ENCODE results near the gene GPR50.

Gene GPR50

GRCh38 chrX:151177141-151178027 is 1.0 kb downstream of the GPR50 start:
- Histone ChIP-seq H3K27me3 (ENCODE audit: low read depth, low read length) (0 out of 2 replicates have a peak, but pooled peaks cover 3% of the 10 kb centered on the region), H3K36me3 (replicated peaks; ENCODE audit: low read depth, low read length) (no peaks in the 10 kb centered on the region), H2AFZ (ENCODE audit: low read depth, low read length) (no peak overlapping the region), H3K4me1 (ENCODE audit: low read length) (no peaks in the 10 kb centered on the region), H3K9me3 (ENCODE audit: insufficient read depth, low read length) (no peaks in the 10 kb centered on the region), H4K20me1 (ENCODE audit: insufficient read depth, low read length) (no peaks in the 10 kb centered on the region), H3K4me3 (ENCODE audit: low read length) (no peak overlapping the region), H3K27ac (ENCODE audit: low read length) (no peak overlapping the region), H3K4me2 (ENCODE audit: low read length) (no peak overlapping the region), H3K79me2 (ENCODE audit: low read length) (no peaks in the 10 kb centered on the region), H3K9ac (ENCODE audit: low read length) (no peak overlapping the region)
- TF ChIP-seq, protein P1, sequence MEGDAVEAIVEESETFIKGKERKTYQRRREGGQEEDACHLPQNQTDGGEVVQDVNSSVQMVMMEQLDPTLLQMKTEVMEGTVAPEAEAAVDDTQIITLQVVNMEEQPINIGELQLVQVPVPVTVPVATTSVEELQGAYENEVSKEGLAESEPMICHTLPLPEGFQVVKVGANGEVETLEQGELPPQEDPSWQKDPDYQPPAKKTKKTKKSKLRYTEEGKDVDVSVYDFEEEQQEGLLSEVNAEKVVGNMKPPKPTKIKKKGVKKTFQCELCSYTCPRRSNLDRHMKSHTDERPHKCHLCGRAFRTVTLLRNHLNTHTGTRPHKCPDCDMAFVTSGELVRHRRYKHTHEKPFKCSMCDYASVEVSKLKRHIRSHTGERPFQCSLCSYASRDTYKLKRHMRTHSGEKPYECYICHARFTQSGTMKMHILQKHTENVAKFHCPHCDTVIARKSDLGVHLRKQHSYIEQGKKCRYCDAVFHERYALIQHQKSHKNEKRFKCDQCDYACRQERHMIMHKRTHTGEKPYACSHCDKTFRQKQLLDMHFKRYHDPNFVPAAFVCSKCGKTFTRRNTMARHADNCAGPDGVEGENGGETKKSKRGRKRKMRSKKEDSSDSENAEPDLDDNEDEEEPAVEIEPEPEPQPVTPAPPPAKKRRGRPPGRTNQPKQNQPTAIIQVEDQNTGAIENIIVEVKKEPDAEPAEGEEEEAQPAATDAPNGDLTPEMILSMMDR (IDR thresholded peaks at IDR 0.05; ENCODE audit: low read depth, low read length), result no peak
- TF ChIP-seq EZH2phosphoT487 (IDR thresholded peaks at IDR 0.05; ENCODE audit: low read depth), result no peak

DNA sequence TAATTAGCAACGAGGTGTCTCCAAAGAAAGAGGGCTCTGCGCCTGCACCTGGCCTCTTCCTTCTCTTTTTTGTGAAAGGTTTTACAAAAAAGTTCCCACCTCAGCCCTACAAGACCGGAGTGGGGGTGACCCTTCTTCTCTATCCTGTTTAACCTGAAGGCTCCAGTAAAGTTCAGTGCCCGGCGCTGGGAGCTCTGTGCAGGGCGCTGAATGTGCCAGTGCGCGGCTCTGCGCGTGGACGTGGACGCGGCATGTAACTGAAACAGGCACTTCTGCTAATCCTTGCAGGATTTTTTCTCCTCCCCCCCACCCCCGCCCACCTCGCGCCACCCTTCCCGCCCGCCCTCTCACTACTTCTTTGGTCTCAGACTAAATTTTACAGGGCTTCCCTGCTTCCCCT is 2.4 kb downstream of the GPR50 start:
- H3K4me2 ChIP-seq (ENCODE audit: low read length), result no peak overlapping the region
- no peak overlapping the region for H3K4me3 ChIP-seq (ENCODE audit: low read length)
- H3K9me3 ChIP-seq (ENCODE audit: insufficient read depth, low read length), result no peaks in the 10 kb centered on the region
- TF ChIP-seq EZH2phosphoT487 (IDR thresholded peaks at IDR 0.05; ENCODE audit: low read depth), result no peak
- TF ChIP-seq, protein P1 (IDR thresholded peaks at IDR 0.05; ENCODE audit: low read depth, low read length), result no peak
- no peaks in the 10 kb centered on the region for H3K4me1 ChIP-seq (ENCODE audit: low read length)
- H3K27me3 ChIP-seq (ENCODE audit: low read depth, low read length), result 0 out of 2 replicates have a peak, but pooled peaks cover 6% of the 10 kb centered on the region
- no peak overlapping the region for H2AFZ ChIP-seq (ENCODE audit: low read depth, low read length)
- no peak overlapping the region for H3K9ac ChIP-seq (ENCODE audit: low read length)
- H3K79me2 ChIP-seq (ENCODE audit: low read length), result no peaks in the 10 kb centered on the region
- no peaks in the 10 kb centered on the region for H4K20me1 ChIP-seq (ENCODE audit: insufficient read depth, low read length)
- no peaks in the 10 kb centered on the region for H3K36me3 ChIP-seq (replicated peaks; ENCODE audit: low read depth, low read length)
- no peak overlapping the region for H3K27ac ChIP-seq (ENCODE audit: low read length)

GRCh38 chrX:151180400-151180799 is 4.0 kb downstream of the GPR50 start:
- H3K36me3 ChIP-seq (replicated peaks; ENCODE audit: low read depth, low read length), result no peaks in the 10 kb centered on the region
- H2AFZ ChIP-seq (ENCODE audit: low read depth, low read length), result no peak overlapping the region
- no peaks in the 10 kb centered on the region for H3K4me1 ChIP-seq (ENCODE audit: low read length)
- H3K79me2 ChIP-seq (ENCODE audit: low read length), result no peaks in the 10 kb centered on the region
- no peak overlapping the region for H3K4me2 ChIP-seq (ENCODE audit: low read length)
- H4K20me1 ChIP-seq (ENCODE audit: insufficient read depth, low read length), result no peaks in the 10 kb centered on the region
- H3K4me3 ChIP-seq (ENCODE audit: low read length), result no peak overlapping the region
- 0 out of 2 replicates have a peak, but pooled peaks cover 6% of the 10 kb centered on the region for H3K27me3 ChIP-seq (ENCODE audit: low read depth, low read length)
- no peak overlapping the region for H3K9ac ChIP-seq (ENCODE audit: low read length)
- H3K9me3 ChIP-seq (ENCODE audit: insufficient read depth, low read length), result no peaks in the 10 kb centered on the region
- no peak overlapping the region for H3K27ac ChIP-seq (ENCODE audit: low read length)
- no peak for TF ChIP-seq EZH2phosphoT487 (IDR thresholded peaks at IDR 0.05; ENCODE audit: low read depth)
- TF ChIP-seq, protein P1 (IDR thresholded peaks at IDR 0.05; ENCODE audit: low read depth, low read length), result no peak

DNA sequence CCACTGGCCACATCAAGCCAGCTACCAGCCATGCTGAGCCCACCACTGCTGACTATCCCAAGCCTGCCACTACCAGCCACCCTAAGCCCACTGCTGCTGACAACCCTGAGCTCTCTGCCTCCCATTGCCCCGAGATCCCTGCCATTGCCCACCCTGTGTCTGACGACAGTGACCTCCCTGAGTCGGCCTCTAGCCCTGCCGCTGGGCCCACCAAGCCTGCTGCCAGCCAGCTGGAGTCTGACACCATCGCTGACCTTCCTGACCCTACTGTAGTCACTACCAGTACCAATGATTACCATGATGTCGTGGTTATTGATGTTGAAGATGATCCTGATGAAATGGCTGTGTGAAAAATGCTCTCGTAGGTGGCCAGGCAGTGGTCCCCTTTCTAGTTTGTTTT is 4.7 kb downstream of the GPR50 start:
- Histone ChIP-seq H3K4me2 (ENCODE audit: low read length) (no peak overlapping the region), H3K27me3 (ENCODE audit: low read depth, low read length) (0 out of 2 replicates have a peak, but pooled peaks cover 6% of the 10 kb centered on the region), H2AFZ (ENCODE audit: low read depth, low read length) (no peak overlapping the region), H3K36me3 (replicated peaks; ENCODE audit: low read depth, low read length) (no peaks in the 10 kb centered on the region), H3K27ac (ENCODE audit: low read length) (no peak overlapping the region), H3K9me3 (ENCODE audit: insufficient read depth, low read length) (no peaks in the 10 kb centered on the region), H3K4me3 (ENCODE audit: low read length) (no peak overlapping the region), H3K4me1 (ENCODE audit: low read length) (no peaks in the 10 kb centered on the region), H3K79me2 (ENCODE audit: low read length) (no peaks in the 10 kb centered on the region), H4K20me1 (ENCODE audit: insufficient read depth, low read length) (no peaks in the 10 kb centered on the region), H3K9ac (ENCODE audit: low read length) (no peak overlapping the region)
- TF ChIP-seq, protein P1 (IDR thresholded peaks at IDR 0.05; ENCODE audit: low read depth, low read length), result no peak
- TF ChIP-seq EZH2phosphoT487 (IDR thresholded peaks at IDR 0.05; ENCODE audit: low read depth), result no peak
